ENCODE measurements around the gene SYT15B.
"Not testable (repeated sequence)": the region's sequence is repeated elsewhere in the genome, so short reads cannot be mapped to it uniquely, and the experiment has no call there.

The SYT15B gene

GRCh38 chr10:47730911-47731310, 32.5 kb downstream of the SYT15B start:
- not testable (repeated sequence) for H4K20me1 ChIP-seq (ENCODE audit: insufficient read depth); H3K79me2 ChIP-seq (ENCODE audit: insufficient read depth, low read depth); H3K4me1 ChIP-seq (ENCODE audit: low read depth, poor library complexity, severe bottlenecking); H3K4me3 ChIP-seq (IDR thresholded peaks at IDR 0.05; ENCODE audit: insufficient read depth, low read depth, low read length); H3K36me3 ChIP-seq (ENCODE audit: insufficient read depth); H3K4me2 ChIP-seq; H2AFZ ChIP-seq (ENCODE audit: low read depth); H3K9ac ChIP-seq; H3K27me3 ChIP-seq (ENCODE audit: insufficient read depth, low read depth); H3K27ac ChIP-seq

DNA sequence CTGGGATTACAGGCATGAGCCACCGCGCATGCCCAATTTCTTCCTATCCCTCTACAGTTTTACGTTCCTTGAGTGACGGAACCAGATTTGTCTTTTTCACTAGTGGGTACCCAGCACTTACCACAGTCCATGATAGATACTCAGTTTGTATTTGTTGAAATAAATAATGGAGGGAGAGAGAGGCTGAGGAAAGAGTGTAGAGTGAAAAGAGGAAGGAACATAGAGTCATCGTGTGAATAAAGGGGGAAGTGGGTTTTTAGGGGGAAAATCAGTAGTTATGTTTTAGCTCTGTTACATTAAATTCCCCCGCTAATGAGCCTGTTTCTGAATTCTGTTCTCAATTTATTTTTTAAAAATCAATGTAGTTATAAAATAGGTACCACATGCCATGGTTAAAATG, 37.7 kb downstream of the SYT15B start:
- not testable (repeated sequence) for H2AFZ ChIP-seq (ENCODE audit: low read depth); H3K36me3 ChIP-seq (ENCODE audit: insufficient read depth); H3K27me3 ChIP-seq (ENCODE audit: insufficient read depth, low read depth); H3K27ac ChIP-seq; H3K9ac ChIP-seq; H3K4me1 ChIP-seq (ENCODE audit: low read depth, poor library complexity, severe bottlenecking); H4K20me1 ChIP-seq (ENCODE audit: insufficient read depth); H3K4me2 ChIP-seq; H3K79me2 ChIP-seq (ENCODE audit: insufficient read depth, low read depth); H3K4me3 ChIP-seq (IDR thresholded peaks at IDR 0.05; ENCODE audit: insufficient read depth, low read depth, low read length)

- not testable (repeated sequence) for H2AFZ ChIP-seq (ENCODE audit: low read depth); H3K4me1 ChIP-seq (ENCODE audit: low read depth, poor library complexity, severe bottlenecking); H3K9ac ChIP-seq; H3K4me3 ChIP-seq (IDR thresholded peaks at IDR 0.05; ENCODE audit: insufficient read depth, low read depth, low read length); H3K36me3 ChIP-seq (ENCODE audit: insufficient read depth); H4K20me1 ChIP-seq (ENCODE audit: insufficient read depth); H3K4me2 ChIP-seq; H3K27ac ChIP-seq; H3K27me3 ChIP-seq (ENCODE audit: insufficient read depth, low read depth); H3K79me2 ChIP-seq (ENCODE audit: insufficient read depth, low read depth)
Measured at GRCh38 chr10:47725047-47725446, 38.3 kb downstream of the SYT15B start.

GRCh38 chr10:47724119-47724518, 39.3 kb downstream of the SYT15B start:
- not testable (repeated sequence) for H3K27ac ChIP-seq; H3K79me2 ChIP-seq (ENCODE audit: insufficient read depth, low read depth); H4K20me1 ChIP-seq (ENCODE audit: insufficient read depth); H3K4me3 ChIP-seq (IDR thresholded peaks at IDR 0.05; ENCODE audit: insufficient read depth, low read depth, low read length); H3K9ac ChIP-seq; H3K36me3 ChIP-seq (ENCODE audit: insufficient read depth); H3K27me3 ChIP-seq (ENCODE audit: insufficient read depth, low read depth); H3K4me1 ChIP-seq (ENCODE audit: low read depth, poor library complexity, severe bottlenecking); H2AFZ ChIP-seq (ENCODE audit: low read depth); H3K4me2 ChIP-seq

GRCh38 chr10:47723362-47723761, 40.0 kb downstream of the SYT15B start:
- not testable (repeated sequence) for H3K4me2 ChIP-seq; H3K4me3 ChIP-seq (IDR thresholded peaks at IDR 0.05; ENCODE audit: insufficient read depth, low read depth, low read length); H3K27me3 ChIP-seq (ENCODE audit: insufficient read depth, low read depth); H3K27ac ChIP-seq; H2AFZ ChIP-seq (ENCODE audit: low read depth); H3K36me3 ChIP-seq (ENCODE audit: insufficient read depth); H3K4me1 ChIP-seq (ENCODE audit: low read depth, poor library complexity, severe bottlenecking); H3K79me2 ChIP-seq (ENCODE audit: insufficient read depth, low read depth); H3K9ac ChIP-seq; H4K20me1 ChIP-seq (ENCODE audit: insufficient read depth)

DNA sequence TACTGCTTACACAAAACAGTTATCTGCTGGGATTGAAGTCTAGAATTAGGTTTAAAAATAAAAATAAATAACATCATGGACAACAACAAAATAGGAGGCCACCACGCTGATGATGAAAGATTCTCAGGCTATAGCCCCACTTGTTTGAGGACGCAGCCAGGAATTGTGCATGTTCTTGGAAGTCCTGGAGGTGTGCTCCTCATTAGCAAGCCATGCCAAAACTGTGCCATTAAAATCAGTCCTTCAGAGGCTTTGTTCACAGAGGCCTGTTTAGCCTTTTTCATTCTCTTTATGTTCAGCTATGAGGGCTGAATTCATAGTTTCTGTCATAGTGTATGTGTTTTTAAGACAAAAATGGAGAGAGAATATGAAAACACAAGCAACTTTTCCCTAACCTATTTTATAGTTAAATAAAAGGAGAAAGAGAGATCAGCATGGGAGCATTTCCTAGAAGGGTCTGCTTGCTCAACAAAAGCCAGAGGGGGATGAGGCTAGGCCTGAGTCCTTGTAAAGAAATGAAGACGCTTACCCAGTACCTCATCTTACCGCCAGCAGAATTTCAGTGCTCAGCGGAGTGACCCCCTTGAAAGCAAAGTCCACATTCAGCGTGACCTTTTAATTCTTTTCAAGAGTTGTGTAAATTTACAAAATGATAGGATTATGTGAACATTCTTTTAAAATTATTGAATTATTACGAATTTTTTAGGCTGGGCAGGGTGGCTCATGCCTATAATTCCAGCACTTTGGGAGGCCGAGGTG, 46.2 kb downstream of the SYT15B start:
- not testable (repeated sequence) for H2AFZ ChIP-seq (ENCODE audit: low read depth); H3K79me2 ChIP-seq (ENCODE audit: insufficient read depth, low read depth); H3K27ac ChIP-seq; H3K4me2 ChIP-seq; H3K36me3 ChIP-seq (ENCODE audit: insufficient read depth); H3K27me3 ChIP-seq (ENCODE audit: insufficient read depth, low read depth); H4K20me1 ChIP-seq (ENCODE audit: insufficient read depth); H3K4me3 ChIP-seq (IDR thresholded peaks at IDR 0.05; ENCODE audit: insufficient read depth, low read depth, low read length); H3K9ac ChIP-seq; H3K4me1 ChIP-seq (ENCODE audit: low read depth, poor library complexity, severe bottlenecking)

Measured in KMS-11 (cell line).